ENCODE measurements around the gene TMC7.

The TMC7 gene

GRCh38 chr16:19086322-19087199 lies 102.8 kb downstream of the TMC7 start:
- DNase-seq (ENCODE audit: extremely low read depth in 1 of 2, low read depth in 1 of 2), result peak; percentile 62 to 66

GRCh38 chr16:19088341-19088916 lies 104.7 kb downstream of the TMC7 start:
- no peak for DNase-seq (ENCODE audit: extremely low read depth in 1 of 2, low read depth in 1 of 2)

- no peak for DNase-seq (ENCODE audit: extremely low read depth in 1 of 2, low read depth in 1 of 2)
These were observed 105.7 kb downstream of the TMC7 start for GRCh38 chr16:19089410-19089955.

- no peak for DNase-seq (ENCODE audit: extremely low read depth in 1 of 2, low read depth in 1 of 2)
These were observed 107.2 kb downstream of the TMC7 start for GRCh38 chr16:19090916-19091315.

GRCh38 chr16:19092653-19093410 lies 109.1 kb downstream of the TMC7 start:
- no peak for DNase-seq (ENCODE audit: extremely low read depth in 1 of 2, low read depth in 1 of 2)

- DNase-seq (ENCODE audit: extremely low read depth in 1 of 2, low read depth in 1 of 2), result no peak
These were observed 110.2 kb downstream of the TMC7 start for GRCh38 chr16:19093631-19094541.

- DNase-seq (ENCODE audit: extremely low read depth in 1 of 2, low read depth in 1 of 2), result no peak
These were observed 111.0 kb downstream of the TMC7 start for GRCh38 chr16:19094542-19095365.

- no peak for DNase-seq (ENCODE audit: extremely low read depth in 1 of 2, low read depth in 1 of 2)
These were observed 111.9 kb downstream of the TMC7 start for GRCh38 chr16:19095654-19096053.

GRCh38 chr16:19098173-19098572 lies 114.4 kb downstream of the TMC7 start:
- no peak for DNase-seq (ENCODE audit: extremely low read depth in 1 of 2, low read depth in 1 of 2)

- no peak for DNase-seq (ENCODE audit: extremely low read depth in 1 of 2, low read depth in 1 of 2)
These were observed 118.6 kb downstream of the TMC7 start for GRCh38 chr16:19102187-19102872.

- DNase-seq (ENCODE audit: extremely low read depth in 1 of 2, low read depth in 1 of 2), result no peak
These were observed 120.9 kb downstream of the TMC7 start for GRCh38 chr16:19104607-19105006.

GRCh38 chr16:19105131-19105530 lies 121.4 kb downstream of the TMC7 start:
- no peak for DNase-seq (ENCODE audit: extremely low read depth in 1 of 2, low read depth in 1 of 2)

- DNase-seq (ENCODE audit: extremely low read depth in 1 of 2, low read depth in 1 of 2), result no peak
These were observed 122.3 kb downstream of the TMC7 start for GRCh38 chr16:19105891-19106624.

GRCh38 chr16:19106625-19107020 lies 122.9 kb downstream of the TMC7 start:
- DNase-seq (ENCODE audit: extremely low read depth in 1 of 2, low read depth in 1 of 2), result no peak

- DNase-seq (ENCODE audit: extremely low read depth in 1 of 2, low read depth in 1 of 2), result no peak
These were observed 124.9 kb downstream of the TMC7 start for GRCh38 chr16:19108409-19109287.

- DNase-seq (ENCODE audit: extremely low read depth in 1 of 2, low read depth in 1 of 2), result no peak
These were observed 125.5 kb downstream of the TMC7 start for GRCh38 chr16:19109288-19109664.
